Stimulated activated CD8-positive, alpha-beta memory T cell treated with anti-CD3 and anti-CD28 coated beads, Interleukin-12 subunit alpha, Interleukin-12 subunit beta, amount 100 ng/mL, for 24 hours (primary cell): ENCODE data around the gene FN1.
"Not testable (repeated sequence)": the region's sequence is repeated elsewhere in the genome, so short reads cannot be mapped to it uniquely, and the experiment has no call there.

Experiments used
- DNase-seq: peaks from one replicate; pipeline ENCODE4 v3.0.0-alpha.2; 2020; ENCODE audit errors: extremely low read depth

Gene FN1

GRCh38 chr2:215422676-215423075 is 13.2 kb downstream of the FN1 start:
- no peak for DNase-seq

- no peak for DNase-seq
These were observed 13.9 kb downstream of the FN1 start for GRCh38 chr2:215421859-215422461.

GRCh38 chr2:215420471-215420935 is 15.4 kb downstream of the FN1 start:
- no peak for DNase-seq

- DNase-seq, result no peak
These were observed 15.9 kb downstream of the FN1 start for GRCh38 chr2:215419769-215420470.

GRCh38 chr2:215419113-215419512 is 16.8 kb downstream of the FN1 start:
- DNase-seq, result no peak

GRCh38 chr2:215418064-215418963 is 17.6 kb downstream of the FN1 start:
- DNase-seq, result no peak

GRCh38 chr2:215417400-215417951 is 18.4 kb downstream of the FN1 start:
- DNase-seq, result no peak

- DNase-seq, result no peak
These were observed 19.2 kb downstream of the FN1 start for GRCh38 chr2:215416656-215417055.

- no peak for DNase-seq
These were observed 19.9 kb downstream of the FN1 start for GRCh38 chr2:215415820-215416577.

GRCh38 chr2:215415218-215415617 is 20.6 kb downstream of the FN1 start:
- DNase-seq, result no peak

GRCh38 chr2:215414674-215415073 is 21.2 kb downstream of the FN1 start:
- DNase-seq, result no peak

GRCh38 chr2:215413974-215414373 is 21.9 kb downstream of the FN1 start:
- no peak for DNase-seq

- DNase-seq, result no peak
These were observed 22.4 kb downstream of the FN1 start for GRCh38 chr2:215413484-215413777.

GRCh38 chr2:215411941-215412743 is 23.7 kb downstream of the FN1 start:
- DNase-seq, result no peak

GRCh38 chr2:215410932-215411285 is 25.0 kb downstream of the FN1 start:
- DNase-seq, result no peak

- not testable (repeated sequence) for DNase-seq
These were observed 25.5 kb downstream of the FN1 start for GRCh38 chr2:215410181-215410931.

- no peak for DNase-seq
These were observed 26.3 kb downstream of the FN1 start for GRCh38 chr2:215409331-215410127.

GRCh38 chr2:215408441-215408840 is 27.4 kb downstream of the FN1 start:
- not testable (repeated sequence) for DNase-seq

- DNase-seq, result no peak
These were observed 28.1 kb downstream of the FN1 start for GRCh38 chr2:215407590-215408264.
